ENCODE results near the gene DOCK1.

DNA sequence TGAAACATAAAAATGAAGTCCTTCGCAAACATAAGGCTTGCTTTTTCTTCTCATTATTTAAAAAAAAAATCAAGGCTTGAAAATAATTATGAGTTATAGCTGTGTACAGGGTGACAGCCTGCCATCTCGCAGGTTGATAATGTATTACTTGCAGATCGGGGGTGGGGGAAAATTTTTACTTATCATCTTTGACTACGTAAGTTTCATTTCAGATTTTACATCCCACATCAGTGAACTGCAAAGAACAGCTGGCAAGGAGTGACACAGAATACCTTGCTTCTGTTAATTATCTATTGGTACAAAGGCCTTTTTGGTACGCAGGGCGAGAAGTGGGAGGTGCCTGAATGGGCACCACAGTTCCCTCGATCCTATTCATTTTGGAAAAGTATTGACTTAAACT, 232.2 kb downstream of the DOCK1 start:
- TF ChIP-seq CTCF (IDR thresholded peaks at IDR 0.05; ENCODE audit: low read depth, low read length): no peak
- TF ChIP-seq POLR2A (IDR thresholded peaks at IDR 0.05; ENCODE audit: extremely low read depth, insufficient read length): no peak

Measured in NB4 (cell line).